Activated naive CD8-positive, alpha-beta T cell treated with anti-CD3 and anti-CD28 coated beads, Interleukin-2, amount 50 U/mL, for 24 hours (primary cell): Measurements from ENCODE around the gene TP63.
A peak's percentile ranks its signal among the peaks of the same experiment; 100 is the strongest.
"Not testable (repeated sequence)": the region's sequence is repeated elsewhere in the genome, so short reads cannot be mapped to it uniquely, and the experiment has no call there.

Experiments used
- ATAC-seq: fragments of 150-1000 bp; cut with Tn5 transposase; one replicate; pipeline ENCODE4 v1.10.0; 2021
- DNase-seq: peaks from one replicate; pipeline ENCODE4 v3.0.0; 2021
- H3K27ac Mint-ChIP-seq: one replicate; pipeline ENCODE4 v1.8.0; 2021; ENCODE audit warnings: mild to moderate bottlenecking, mixed read lengths
- H3K27me3 Mint-ChIP-seq: one replicate; pipeline ENCODE4 v1.8.0; 2021; ENCODE audit warnings: mixed read lengths
- H3K36me3 Mint-ChIP-seq: one replicate; pipeline ENCODE4 v1.8.0; 2021; ENCODE audit warnings: low read depth, mixed read lengths
- H3K4me1 Mint-ChIP-seq: one replicate; pipeline ENCODE4 v1.8.0; 2021; ENCODE audit warnings: mixed read lengths
- H3K4me3 Mint-ChIP-seq: one replicate; pipeline ENCODE4 v1.8.0; 2021; ENCODE audit warnings: mild to moderate bottlenecking, moderate library complexity, mixed read lengths
- H3K9me3 Mint-ChIP-seq: one replicate; pipeline ENCODE4 v1.8.0; 2021; ENCODE audit warnings: mixed read lengths

TP63 gene

GRCh38 chr3:189631373-189631408 is at the start of gene TP63:
TP63 (plus strand) TSS chr3:189631389; CDS start chr3:189631516, 127 bp downstream.
- no peak within 1 kb of the TSS for H3K4me3 Mint-ChIP-seq
- peaks cover 14% of the 10 kb centered on the region for H3K4me1 Mint-ChIP-seq
- no peaks in the 10 kb centered on the region for H3K9me3 Mint-ChIP-seq
- no peaks in the 10 kb centered on the region for H3K36me3 Mint-ChIP-seq
- H3K27me3 Mint-ChIP-seq = no peaks in the 10 kb centered on the region
- DNase-seq (no peak), ATAC-seq (no peak)
- H3K27ac Mint-ChIP-seq = no peak within 1 kb of the TSS

- peaks cover 19% of the 10 kb centered on the region for H3K4me1 Mint-ChIP-seq
- no peak overlapping the region for H3K27ac Mint-ChIP-seq
- no peak for ATAC-seq
- H3K36me3 Mint-ChIP-seq = peaks cover 3% of the 10 kb centered on the region
- peaks cover 2% of the 10 kb centered on the region for H3K27me3 Mint-ChIP-seq
- peaks cover 5% of the 10 kb centered on the region for H3K9me3 Mint-ChIP-seq
- no peak overlapping the region for H3K4me3 Mint-ChIP-seq
- no peak for DNase-seq
Observed at GRCh38 chr3:189582179-189582578, 49.0 kb upstream of the TP63 start.

GRCh38 chr3:189584645-189585044 is 46.5 kb upstream of the TP63 start:
- Mint-ChIP-seq H3K9me3 (no peaks in the 10 kb centered on the region), H3K27me3 (peaks cover 2% of the 10 kb centered on the region)

GRCh38 chr3:189586941-189587663 is 44.1 kb upstream of the TP63 start:
- DNase-seq (no peak), ATAC-seq (peak; percentile 91)
- H3K36me3 Mint-ChIP-seq = no peaks in the 10 kb centered on the region
- no peak overlapping the region for H3K4me3 Mint-ChIP-seq
- peaks cover 24% of the 10 kb centered on the region for H3K4me1 Mint-ChIP-seq
- H3K27me3 Mint-ChIP-seq = peaks cover 2% of the 10 kb centered on the region
- peak overlapping the region; percentile 44 for H3K27ac Mint-ChIP-seq
- H3K9me3 Mint-ChIP-seq = peaks cover under 1% of the 10 kb centered on the region

More at GRCh38 chr3:189584645-189585044, 46.5 kb upstream of the TP63 start:
- Mint-ChIP-seq H3K27ac (no peak overlapping the region), H3K4me1 (peaks cover 24% of the 10 kb centered on the region), H3K4me3 (no peak overlapping the region), H3K36me3 (no peaks in the 10 kb centered on the region)
- no peak for ATAC-seq
- no peak for DNase-seq

GRCh38 chr3:189587664-189588040 is 43.5 kb upstream of the TP63 start:
- no peak overlapping the region for H3K4me3 Mint-ChIP-seq
- no peaks in the 10 kb centered on the region for H3K36me3 Mint-ChIP-seq
- peaks cover 24% of the 10 kb centered on the region for H3K4me1 Mint-ChIP-seq
- peaks cover 5% of the 10 kb centered on the region for H3K9me3 Mint-ChIP-seq
- peak overlapping the region; percentile 12 for H3K27ac Mint-ChIP-seq
- ATAC-seq (no peak), DNase-seq (no peak)
- H3K27me3 Mint-ChIP-seq = peaks cover 2% of the 10 kb centered on the region

- ATAC-seq = no peak
- H3K27ac Mint-ChIP-seq = peak overlapping the region; percentile 12
- no peaks in the 10 kb centered on the region for H3K27me3 Mint-ChIP-seq
- H3K4me3 Mint-ChIP-seq = no peak overlapping the region
- H3K36me3 Mint-ChIP-seq = no peaks in the 10 kb centered on the region
- H3K4me1 Mint-ChIP-seq = peaks cover 24% of the 10 kb centered on the region
- peaks cover 5% of the 10 kb centered on the region for H3K9me3 Mint-ChIP-seq
- no peak for DNase-seq
Observed at GRCh38 chr3:189588070-189588469, 43.1 kb upstream of the TP63 start.

- Mint-ChIP-seq H3K27ac (no peak overlapping the region), H3K27me3 (no peaks in the 10 kb centered on the region)
- DNase-seq = no peak
Observed at GRCh38 chr3:189588475-189589178, 42.6 kb upstream of the TP63 start.

GRCh38 chr3:189589179-189589569 is 42.0 kb upstream of the TP63 start:
- ATAC-seq = no peak
- Mint-ChIP-seq H3K4me3 (no peak overlapping the region), H3K27ac (no peak overlapping the region), H3K27me3 (no peaks in the 10 kb centered on the region), H3K36me3 (no peaks in the 10 kb centered on the region), H3K4me1 (peaks cover 24% of the 10 kb centered on the region), H3K9me3 (peaks cover 5% of the 10 kb centered on the region)
- no peak for DNase-seq

More at GRCh38 chr3:189588475-189589178, 42.6 kb upstream of the TP63 start:
- peaks cover 5% of the 10 kb centered on the region for H3K9me3 Mint-ChIP-seq
- ATAC-seq = no peak
- H3K4me3 Mint-ChIP-seq = no peak overlapping the region
- H3K36me3 Mint-ChIP-seq = no peaks in the 10 kb centered on the region
- peaks cover 24% of the 10 kb centered on the region for H3K4me1 Mint-ChIP-seq

GRCh38 chr3:189590223-189590622 is 41.0 kb upstream of the TP63 start:
- peaks cover 5% of the 10 kb centered on the region for H3K9me3 Mint-ChIP-seq
- DNase-seq (no peak), ATAC-seq (no peak)
- H3K4me3 Mint-ChIP-seq = no peak overlapping the region
- peaks cover 24% of the 10 kb centered on the region for H3K4me1 Mint-ChIP-seq
- no peaks in the 10 kb centered on the region for H3K27me3 Mint-ChIP-seq
- H3K27ac Mint-ChIP-seq = no peak overlapping the region
- H3K36me3 Mint-ChIP-seq = no peaks in the 10 kb centered on the region

- ATAC-seq (no peak), DNase-seq (no peak)
- peaks cover 3% of the 10 kb centered on the region for H3K36me3 Mint-ChIP-seq
- no peak overlapping the region for H3K4me3 Mint-ChIP-seq
- no peak overlapping the region for H3K27ac Mint-ChIP-seq
- H3K9me3 Mint-ChIP-seq = peaks cover 8% of the 10 kb centered on the region
- H3K27me3 Mint-ChIP-seq = peaks cover 3% of the 10 kb centered on the region
- no peaks in the 10 kb centered on the region for H3K4me1 Mint-ChIP-seq
Observed at GRCh38 chr3:189593581-189593980, 37.6 kb upstream of the TP63 start.

GRCh38 chr3:189596078-189596979 is 34.9 kb upstream of the TP63 start:
- not testable (repeated sequence) for H3K9me3 Mint-ChIP-seq, H3K27me3 Mint-ChIP-seq, H3K36me3 Mint-ChIP-seq, H3K27ac Mint-ChIP-seq, H3K4me3 Mint-ChIP-seq, DNase-seq, H3K4me1 Mint-ChIP-seq, ATAC-seq

GRCh38 chr3:189597918-189598317 is 33.3 kb upstream of the TP63 start:
- Mint-ChIP-seq H3K36me3 (peaks cover 3% of the 10 kb centered on the region), H3K4me3 (no peak overlapping the region), H3K27ac (no peak overlapping the region), H3K27me3 (peaks cover 3% of the 10 kb centered on the region), H3K4me1 (peaks cover 2% of the 10 kb centered on the region), H3K9me3 (peaks cover 3% of the 10 kb centered on the region)
- no peak for ATAC-seq
- DNase-seq = no peak

GRCh38 chr3:189598530-189599225 is 32.5 kb upstream of the TP63 start:
- Mint-ChIP-seq H3K27ac (no peak overlapping the region), H3K4me1 (peaks cover 2% of the 10 kb centered on the region), H3K9me3 (peaks cover 3% of the 10 kb centered on the region), H3K4me3 (no peak overlapping the region), H3K27me3 (peaks cover 3% of the 10 kb centered on the region), H3K36me3 (peaks cover 3% of the 10 kb centered on the region)
- DNase-seq = no peak
- no peak for ATAC-seq

- Mint-ChIP-seq H3K27me3 (peaks cover 3% of the 10 kb centered on the region), H3K27ac (no peak overlapping the region), H3K4me1 (peaks cover 2% of the 10 kb centered on the region), H3K4me3 (no peak overlapping the region), H3K9me3 (peaks cover 8% of the 10 kb centered on the region), H3K36me3 (no peaks in the 10 kb centered on the region)
- no peak for ATAC-seq
- no peak for DNase-seq
Observed at GRCh38 chr3:189602471-189602870, 28.7 kb upstream of the TP63 start.
